ENCODE data around the gene DHX57.

Gene DHX57

DNA sequence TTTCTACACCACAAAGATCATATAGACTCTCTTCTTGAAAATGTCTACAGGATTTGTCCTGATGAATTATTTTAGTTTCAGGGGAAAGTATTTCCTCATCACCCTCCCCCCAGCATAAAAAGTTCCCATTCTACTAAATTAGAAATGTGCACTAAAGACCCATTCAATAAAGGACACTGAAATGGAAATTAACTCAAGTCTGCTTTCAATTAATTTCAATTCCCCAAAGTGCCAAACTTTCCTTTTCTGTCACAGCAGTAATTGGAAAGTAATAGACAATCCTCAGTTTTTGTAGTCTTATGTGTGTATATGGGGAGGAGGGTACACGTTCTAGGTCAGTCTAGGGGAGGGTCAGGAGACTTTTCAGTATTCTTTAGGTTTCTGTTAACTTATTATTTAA is 35.5 kb upstream of the DHX57 start:
- POLR2A ChIA-PET = no interaction called here
- TF ChIP-seq, protein P1, sequence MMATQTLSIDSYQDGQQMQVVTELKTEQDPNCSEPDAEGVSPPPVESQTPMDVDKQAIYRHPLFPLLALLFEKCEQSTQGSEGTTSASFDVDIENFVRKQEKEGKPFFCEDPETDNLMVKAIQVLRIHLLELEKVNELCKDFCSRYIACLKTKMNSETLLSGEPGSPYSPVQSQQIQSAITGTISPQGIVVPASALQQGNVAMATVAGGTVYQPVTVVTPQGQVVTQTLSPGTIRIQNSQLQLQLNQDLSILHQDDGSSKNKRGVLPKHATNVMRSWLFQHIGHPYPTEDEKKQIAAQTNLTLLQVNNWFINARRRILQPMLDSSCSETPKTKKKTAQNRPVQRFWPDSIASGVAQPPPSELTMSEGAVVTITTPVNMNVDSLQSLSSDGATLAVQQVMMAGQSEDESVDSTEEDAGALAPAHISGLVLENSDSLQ (IDR thresholded peaks at IDR 0.05) = no peak
- TF ChIP-seq ELF4 (IDR thresholded peaks at IDR 0.05) = no peak
- TF ChIP-seq FOXA1 (IDR thresholded peaks at IDR 0.05) = no peak
- no peak for TF ChIP-seq NFRKB (IDR thresholded peaks at IDR 0.05)
- TF ChIP-seq FOXM1 (IDR thresholded peaks at IDR 0.05; ENCODE audit: borderline replicate concordance) = no peak
- TF ChIP-seq BHLHE40 (IDR thresholded peaks at IDR 0.05; ENCODE audit: borderline replicate concordance) = no peak
- no peak for TF ChIP-seq SUZ12 (IDR thresholded peaks at IDR 0.05)
- no peak for TF ChIP-seq LEF1 (IDR thresholded peaks at IDR 0.05; ENCODE audit: borderline replicate concordance)
- no peak for TF ChIP-seq TARDBP (IDR thresholded peaks at IDR 0.05)
- TF ChIP-seq ARNT (IDR thresholded peaks at IDR 0.05) = no peak
- no peak for TF ChIP-seq HDGF (IDR thresholded peaks at IDR 0.05; ENCODE audit: borderline replicate concordance)
- TF ChIP-seq ZNF384 (IDR thresholded peaks at IDR 0.05) = no peak
- TF ChIP-seq L3MBTL2 (conservative IDR thresholded peaks at IDR 0.05) = no peak

DNA sequence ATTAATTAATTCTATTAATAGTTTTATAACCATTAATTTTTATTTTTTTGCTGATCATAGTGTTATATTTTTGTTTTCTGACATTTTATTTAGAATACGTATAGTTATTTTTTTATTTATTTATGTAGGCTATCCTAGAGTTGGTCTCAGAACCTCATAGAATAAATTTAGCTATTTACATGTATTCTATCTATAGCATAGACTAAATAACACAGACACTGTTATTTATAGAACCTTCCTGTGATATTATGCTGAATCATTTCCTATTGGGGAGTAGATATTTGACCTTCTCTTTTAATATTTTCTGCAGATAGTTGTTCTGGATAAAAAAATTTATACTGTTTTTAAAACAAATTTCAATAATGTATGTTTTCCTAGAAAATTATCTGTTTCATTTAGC is 34.1 kb upstream of the DHX57 start:
- CTCF ChIA-PET = no interaction called here
- DNase-seq (ENCODE audit: extremely low spot score) = no peak
- POLR2A ChIA-PET = no interaction called here
- TF ChIP-seq FOXK2 (IDR thresholded peaks at IDR 0.05) (no peak), FOXA1 (IDR thresholded peaks at IDR 0.05) (no peak), SP1 (IDR thresholded peaks at IDR 0.05) (no peak), L3MBTL2 (conservative IDR thresholded peaks at IDR 0.05) (no peak), SUZ12 (IDR thresholded peaks at IDR 0.05) (no peak), CTBP1 (IDR thresholded peaks at IDR 0.05; ENCODE audit: borderline replicate concordance) (no peak)

More for the DNA sequence above, 35.5 kb upstream of the DHX57 start:
- DNase-seq (ENCODE audit: extremely low spot score) = no peak
- CTCF ChIA-PET = interaction anchor here (0.6 kb wide), 1 partner anchor 13 kb away, joined by 3 read pairs; no protein-coding TSS in a partner anchor

DNA sequence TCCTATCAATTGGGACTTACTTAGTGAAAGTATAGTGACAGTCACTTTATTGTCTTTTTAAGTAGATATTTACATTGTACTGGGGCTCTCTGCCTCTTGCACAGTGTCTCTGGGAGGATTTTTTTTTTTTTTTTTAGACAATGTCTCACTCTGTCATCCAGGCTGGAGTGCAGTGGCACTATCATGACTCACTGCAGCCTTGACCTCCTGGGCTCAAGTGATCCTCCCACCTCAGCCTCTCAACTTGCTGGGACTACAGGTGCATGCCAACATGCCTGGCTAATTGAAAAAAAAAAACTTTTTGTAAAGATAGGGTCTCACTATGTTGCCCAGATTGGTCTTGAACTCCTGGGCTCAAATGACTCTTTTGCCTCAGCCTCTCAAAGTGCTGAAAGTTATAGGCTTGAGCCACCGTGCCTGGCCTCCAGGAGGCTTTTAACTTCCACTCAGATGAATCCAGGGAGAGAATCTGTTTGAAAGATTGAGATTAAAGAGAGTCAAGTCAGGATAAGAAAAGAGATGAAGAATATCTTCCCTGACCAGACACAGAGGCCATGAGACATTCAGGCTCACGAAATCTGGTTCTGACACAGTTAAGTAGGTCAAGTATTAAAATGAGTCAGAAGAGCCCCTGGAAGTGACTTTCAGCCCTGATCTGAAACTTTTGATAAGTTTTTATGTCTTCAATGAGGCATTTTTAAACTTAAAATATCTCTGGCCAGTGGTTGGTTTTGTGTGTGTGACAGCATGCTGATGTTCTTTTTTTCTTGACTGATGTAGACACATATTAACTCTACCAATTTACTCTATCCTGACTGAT is 32.2 kb upstream of the DHX57 start:
- TF ChIP-seq FOXM1 (IDR thresholded peaks at IDR 0.05; ENCODE audit: borderline replicate concordance) (no peak), HDGF (IDR thresholded peaks at IDR 0.05; ENCODE audit: borderline replicate concordance) (no peak)
- DNase-seq (ENCODE audit: extremely low spot score) = no peak
- ChIA-PET CTCF (interaction anchor here (0.6 kb wide), 1 partner anchor 18 kb away, joined by 4 read pairs; no protein-coding TSS in a partner anchor), POLR2A (no interaction called here)

DNA sequence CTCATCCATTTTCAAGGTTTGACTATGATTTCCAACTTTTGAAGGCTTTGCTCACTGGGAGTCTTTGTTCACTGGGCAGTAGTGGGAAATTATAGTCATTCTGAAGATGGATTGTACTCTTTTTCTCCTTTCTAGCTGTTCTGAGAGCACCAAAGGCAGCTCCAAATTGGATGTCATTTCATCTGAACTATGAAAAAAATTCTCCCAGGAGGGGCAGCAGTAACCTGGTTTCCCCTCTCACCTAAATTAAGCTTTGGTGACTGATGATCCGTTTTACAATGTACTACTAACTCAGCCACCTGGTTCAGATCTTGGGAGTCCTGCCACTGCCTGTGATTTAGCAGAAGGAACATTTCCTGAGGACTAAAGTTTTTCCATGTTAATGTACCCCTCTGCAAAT is 31.5 kb upstream of the DHX57 start:
- POLR2A ChIA-PET = no interaction called here
- DNase-seq (ENCODE audit: extremely low spot score) = no peak
- no peak for TF ChIP-seq SP1 (IDR thresholded peaks at IDR 0.05)
- TF ChIP-seq ZNF384 (IDR thresholded peaks at IDR 0.05) = no peak
- no peak for TF ChIP-seq NFRKB (IDR thresholded peaks at IDR 0.05)
- CTCF ChIA-PET = interaction anchor here (0.6 kb wide), 1 partner anchor 19 kb away, joined by 4 read pairs; no protein-coding TSS in a partner anchor

DNA sequence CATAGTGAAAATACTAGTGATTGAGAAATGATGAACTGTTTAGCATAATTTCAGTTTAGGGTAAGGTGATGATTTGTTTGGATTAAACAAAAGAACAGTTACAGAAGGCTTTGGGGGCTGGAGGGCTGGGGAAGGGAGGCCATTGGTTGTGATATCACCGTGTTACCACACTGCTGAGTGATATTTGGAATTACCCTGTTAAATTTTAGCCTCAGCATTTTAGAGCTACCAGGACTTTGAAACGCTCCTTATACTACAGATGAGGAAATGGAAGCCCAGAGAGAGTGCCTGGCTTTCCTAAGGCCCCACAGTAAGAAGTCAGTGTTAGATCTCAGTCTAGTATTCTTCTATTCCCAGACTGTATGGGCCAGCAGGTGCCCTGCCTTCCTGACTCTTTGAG is 29.5 kb upstream of the DHX57 start:
- TF ChIP-seq FOXM1 (IDR thresholded peaks at IDR 0.05; ENCODE audit: borderline replicate concordance) (no peak), NFRKB (IDR thresholded peaks at IDR 0.05) (no peak), ELF4 (IDR thresholded peaks at IDR 0.05) (no peak), ZNF384 (IDR thresholded peaks at IDR 0.05) (no peak), L3MBTL2 (conservative IDR thresholded peaks at IDR 0.05) (no peak), ARNT (IDR thresholded peaks at IDR 0.05) (no peak), BHLHE40 (IDR thresholded peaks at IDR 0.05; ENCODE audit: borderline replicate concordance) (no peak), FOXK2 (IDR thresholded peaks at IDR 0.05) (no peak), CTBP1 (IDR thresholded peaks at IDR 0.05; ENCODE audit: borderline replicate concordance) (no peak), HDGF (IDR thresholded peaks at IDR 0.05; ENCODE audit: borderline replicate concordance) (no peak), SUZ12 (IDR thresholded peaks at IDR 0.05) (no peak), FOXA1 (IDR thresholded peaks at IDR 0.05) (no peak), TARDBP (IDR thresholded peaks at IDR 0.05) (no peak), LEF1 (IDR thresholded peaks at IDR 0.05; ENCODE audit: borderline replicate concordance) (no peak)
- TF ChIP-seq, protein P1 (IDR thresholded peaks at IDR 0.05) = no peak
- CTCF ChIA-PET = no interaction called here
- POLR2A ChIA-PET = no interaction called here
- DNase-seq (ENCODE audit: extremely low spot score) = no peak

DNA sequence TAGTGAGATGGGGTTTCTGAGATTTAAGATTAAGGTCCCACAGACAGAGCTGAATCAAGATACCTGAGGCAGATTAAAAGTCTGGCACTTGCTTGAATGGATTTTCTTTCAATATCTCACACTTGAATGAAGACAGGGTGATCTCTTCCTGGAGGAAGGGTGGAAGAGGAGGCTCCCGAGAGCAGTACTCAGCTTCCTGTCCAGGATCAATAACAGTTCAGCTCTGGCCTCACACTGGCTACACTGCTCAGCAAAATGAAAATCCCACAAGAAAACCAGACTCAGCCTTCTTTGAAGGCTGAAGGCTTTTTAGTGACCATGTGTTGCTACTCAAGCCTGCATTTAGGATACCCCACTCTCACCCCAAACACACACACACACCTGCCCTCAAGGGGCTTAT is 25.0 kb upstream of the DHX57 start:
- POLR2A ChIA-PET = no interaction called here
- CTCF ChIA-PET = no interaction called here
- TF ChIP-seq, protein P1 (IDR thresholded peaks at IDR 0.05) = no peak
- no peak for TF ChIP-seq ELF4 (IDR thresholded peaks at IDR 0.05)
- TF ChIP-seq FOXM1 (IDR thresholded peaks at IDR 0.05; ENCODE audit: borderline replicate concordance) = no peak
- TF ChIP-seq FOXK2 (IDR thresholded peaks at IDR 0.05) = no peak
- DNase-seq (ENCODE audit: extremely low spot score) = no peak

DNA sequence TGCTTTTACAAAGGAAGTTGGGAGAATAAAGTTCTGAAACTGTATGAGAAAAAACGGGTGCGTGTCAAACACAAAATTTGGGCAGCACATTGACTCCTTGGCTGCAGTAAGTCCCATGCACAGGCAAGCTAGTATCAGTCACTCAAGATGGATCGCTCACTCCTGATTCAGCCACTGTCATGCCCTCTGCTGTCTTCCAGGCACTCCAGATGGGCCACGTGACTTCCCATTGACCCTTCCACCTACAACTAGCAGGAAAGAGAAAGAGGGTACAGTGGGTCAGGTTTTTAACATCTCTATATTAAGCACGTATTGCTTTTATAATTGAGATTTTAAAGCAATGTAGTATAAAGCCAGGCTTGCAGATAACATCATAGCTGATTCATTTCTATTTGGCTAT is 22.5 kb upstream of the DHX57 start:
- ChIA-PET POLR2A (no interaction called here), CTCF (interaction anchor here (0.6 kb wide), 1 partner anchor 13 kb away, joined by 3 read pairs; no protein-coding TSS in a partner anchor)
- no peak for DNase-seq (ENCODE audit: extremely low spot score)
- TF ChIP-seq ELF4 (IDR thresholded peaks at IDR 0.05) (no peak), ZNF384 (IDR thresholded peaks at IDR 0.05) (no peak), SP1 (IDR thresholded peaks at IDR 0.05) (no peak), LEF1 (IDR thresholded peaks at IDR 0.05; ENCODE audit: borderline replicate concordance) (no peak), ARNT (IDR thresholded peaks at IDR 0.05) (no peak), FOXM1 (IDR thresholded peaks at IDR 0.05; ENCODE audit: borderline replicate concordance) (no peak), HDGF (IDR thresholded peaks at IDR 0.05; ENCODE audit: borderline replicate concordance) (no peak), BHLHE40 (IDR thresholded peaks at IDR 0.05; ENCODE audit: borderline replicate concordance) (no peak), CTBP1 (IDR thresholded peaks at IDR 0.05; ENCODE audit: borderline replicate concordance) (no peak), FOXK2 (IDR thresholded peaks at IDR 0.05) (no peak), NFRKB (IDR thresholded peaks at IDR 0.05) (no peak), SUZ12 (IDR thresholded peaks at IDR 0.05) (no peak), TARDBP (IDR thresholded peaks at IDR 0.05) (no peak), L3MBTL2 (conservative IDR thresholded peaks at IDR 0.05) (no peak), FOXA1 (IDR thresholded peaks at IDR 0.05) (no peak)
- TF ChIP-seq, protein P1 (IDR thresholded peaks at IDR 0.05) = no peak
